K562 (cell line): ENCODE results near the gene MARS1. TPM values are rescaled to one million over a fixed set of nuclear protein-coding genes. Genes with fewer than 3 reads are reported as not detected.

Source experiments
- BHLHE40 ChIP-seq: IDR thresholded peaks from 2 replicates; pipeline ENCODE4 v1.6.1; 2011; ENCODE audit warnings: low read length, improper control_type of control experiment
- DMBX1 ChIP-seq: fragments of 250-450 bp; sonication (Bioruptor Pico); IDR thresholded peaks from 2 replicates; pipeline ENCODE4 v1.8.0; 2022; ENCODE audit warnings: inconsistent platforms, mild to moderate bottlenecking, moderate library complexity, borderline replicate concordance
- EP400 ChIP-seq: fragments of 450-650 bp; IDR thresholded peaks from 2 replicates; pipeline ENCODE4 v1.6.1; 2017; ENCODE audit warnings: antibody characterized with exemption, mild to moderate bottlenecking, moderate library complexity
- FOSL1 ChIP-seq: fragments of 200-800 bp; sonication (Bioruptor generic); conservative IDR thresholded peaks from 2 replicates; pipeline ENCODE4 v1.6.1; 2016; ENCODE audit warnings: missing genetic modification characterization, missing compliant biosample characterization
- JUN ChIP-seq, 2 experiments: sonication (generic) in 1 of 2; formaldehyde crosslinking in 1 of 2; IDR thresholded peaks; 2 replicates each; pipeline versions ENCODE4 v1.6.1 to v1.8.0; 2012 to 2022; ENCODE audit warnings: borderline replicate concordance in 2 of 2, mild to moderate bottlenecking in 2 of 2, improper control_type of control experiment in 1 of 2, low read depth in 1 of 2, low read length in 1 of 2, missing genetic modification reagents in 1 of 2
- KAT2B ChIP-seq: IDR thresholded peaks from one replicate; pipeline ENCODE4 v1.6.1; 2012; ENCODE audit warnings: low read depth, mild to moderate bottlenecking, control low read depth, inconsistent platforms, low read length, moderate library complexity
- KAT8 ChIP-seq: fragments of 450-650 bp; IDR thresholded peaks from 2 replicates; pipeline ENCODE4 v1.6.1; 2016; ENCODE audit warnings: low read depth, mild to moderate bottlenecking
- LCOR ChIP-seq: sonication (generic); formaldehyde crosslinking; IDR thresholded peaks from 2 replicates; pipeline ENCODE4 v1.8.0; 2022; ENCODE audit warnings: mild to moderate bottlenecking, missing genetic modification reagents
- MAZ ChIP-seq, 2 experiments: fragments of 450-650 bp in 1 of 2; sonication (generic) in 1 of 2; formaldehyde crosslinking; IDR thresholded peaks in 1 of 2; conservative IDR thresholded peaks in 1 of 2; 2 replicates each; pipeline versions ENCODE4 v1.4.0 to v1.5.0; 2020; ENCODE audit warnings: mild to moderate bottlenecking in 1 of 2, missing genetic modification reagents in 1 of 2
- NR1H2 ChIP-seq: sonication (generic); formaldehyde crosslinking; IDR thresholded peaks from 2 replicates; pipeline ENCODE4 v1.4.0; 2020; ENCODE audit warnings: mild to moderate bottlenecking, missing genetic modification reagents
- REST ChIP-seq, 2 experiments: fragments of 450-650 bp; formaldehyde crosslinking in 1 of 2; IDR thresholded peaks; 2 replicates each; pipeline versions ENCODE4 v1.4.0 to v1.6.1; 2014 to 2020; ENCODE audit warnings: mild to moderate bottlenecking in 2 of 2, borderline replicate concordance in 1 of 2, low read depth in 1 of 2
- SMAD4 ChIP-seq: fragments of 250-450 bp; sonication (Bioruptor Pico); conservative IDR thresholded peaks from 2 replicates; pipeline ENCODE4 v1.8.0; 2021; ENCODE audit warnings: inconsistent platforms, mild to moderate bottlenecking, moderate library complexity
- ZFP36 ChIP-seq: fragments of 150-350 bp; IDR thresholded peaks from 2 replicates; pipeline ENCODE4 v1.6.1; 2018; ENCODE audit warnings: low read length, low read depth; ENCODE audit not compliant: partially characterized antibody
- ZNF174 ChIP-seq: fragments of 250-450 bp; sonication (Bioruptor Pico); IDR thresholded peaks from 2 replicates; pipeline ENCODE4 v1.4.0; 2020; ENCODE audit warnings: mild to moderate bottlenecking
- ZNF224 ChIP-seq: sonication (generic); formaldehyde crosslinking; IDR thresholded peaks from 2 replicates; pipeline ENCODE4 v1.8.0; 2022; ENCODE audit warnings: mild to moderate bottlenecking, missing genetic modification reagents
- ZNF592 ChIP-seq: fragments of 450-650 bp; IDR thresholded peaks from 2 replicates; pipeline ENCODE4 v1.6.1; 2017; ENCODE audit warnings: antibody characterized with exemption, mild to moderate bottlenecking
- polyA plus RNA-seq, 8 experiments: library from polyadenylated mRNA; depleted of rRNA in 4 of 8; stranded (reverse) in 5 of 8; unstranded in 3 of 8; fragments of >200 nt; fragmentation: Nextera tagmentation in 2 of 8; fragmentation: Illumina TruSeq in 1 of 8; extraction: Ambion mirVana in 2 of 8; extraction: Trizol in 1 of 8; gene quantifications; 2 replicates each; pipeline versions ENCODE4 v1.2.1 to v1.2.3, GENCODE V29; 2011 to 2014; ENCODE audit warnings: inconsistent platforms in 1 of 8, missing spikeins in 1 of 8
- total RNA-seq, 7 experiments: library from RNA; depleted of rRNA in 6 of 7; stranded (reverse); fragments of >200 nt in 6 of 7; fragmentation: Illumina TruSeq in 2 of 7; extraction: Trizol in 2 of 7; gene quantifications; 2 replicates each; pipeline versions ENCODE4 v1.2.1 to v1.2.3, GENCODE V29; 2011 to 2021; ENCODE audit warnings: low replicate concordance in 1 of 7

MARS1 gene
- total and polyA plus RNA-seq, 9 of the 15 experiments (the other 6 are each of a cell fraction or from before 2014, with no cell fraction given), result 117 to 382 (median 220) TPM

- TF ChIP-seq EP400 (peak; percentile 21), FOSL1 (peak; percentile 71), ZFP36 (no peak), BHLHE40 (no peak), KAT8 (no peak), NR1H2 (CRISPR knock-in tag) (no peak), JUN (IDR thresholded peaks at IDR 0.05; ENCODE audit: borderline replicate concordance, low read depth, low read length) (no peak), JUN (CRISPR knock-in tag; IDR thresholded peaks at IDR 0.05; ENCODE audit: borderline replicate concordance) (peak; percentile 57; the same call in 1 of the 2 replicates), SMAD4 (peak; percentile 73), ZNF592 (peak; percentile 67), KAT2B (no peak), MAZ (CRISPR knock-in tag; conservative IDR thresholded peaks at IDR 0.05 in 1 of 2, IDR thresholded peaks at IDR 0.05 in 1 of 2) (0 out of 4 replicates have a peak, but pooled peaks of 1 of the 2 experiments have one; percentile 0), REST (IDR thresholded peaks at IDR 0.05; ENCODE audit: borderline replicate concordance) (peak; percentile 8; the same call in 1 of the 2 replicates), REST (CRISPR knock-in tag; IDR thresholded peaks at IDR 0.05; ENCODE audit: low read depth) (no peak), LCOR (CRISPR knock-in tag) (peak; percentile 65; the same call in 1 of the 2 replicates), ZNF174 (CRISPR knock-in tag) (no peak), DMBX1 (CRISPR knock-in tag) (peak; percentile 53; the same call in 1 of the 2 replicates), ZNF224 (CRISPR knock-in tag) (no peak)
Measured at GRCh38 chr12:57552835-57553313, 65.0 kb downstream of the MARS1 start (continued).
